ENCODE measurements around the gene CDH18. TPM values are rescaled to one million over a fixed set of nuclear protein-coding genes. Genes with fewer than 3 reads are reported as not detected.

CDH18 gene
- total RNA-seq, 1 experiment from 2014 or later = not detected

GRCh38 chr5:19584131-19584530, 403.9 kb downstream of the CDH18 start:
- Histone ChIP-seq H3K9ac (ENCODE audit: low read length) (no peak overlapping the region), H3K4me3 (replicated peaks in 1 of 2; ENCODE audit: low read depth in 1 of 2, low read length in 2 of 2) (no peak overlapping the region), H2AFZ (ENCODE audit: low read depth, low read length, poor library complexity, severe bottlenecking) (no peak overlapping the region), H3K4me1 (ENCODE audit: control insufficient read depth in 1 of 2, insufficient read depth in 2 of 2, low read length in 2 of 2) (no peaks in the 10 kb centered on the region), H3K4me2 (ENCODE audit: low read length) (no peak overlapping the region), H4K20me1 (ENCODE audit: insufficient read depth) (no peaks in the 10 kb centered on the region), H3K79me2 (ENCODE audit: insufficient read depth, low read length) (no peaks in the 10 kb centered on the region), H3K9me3 (ENCODE audit: control insufficient read depth in 1 of 2, insufficient read depth in 1 of 2, low read depth in 1 of 2, low read length in 2 of 2) (peaks cover 0 to 12% of the 10 kb centered on the region in 2 experiments; a peak in 1 of 4 replicates), H3K9me2 (ENCODE audit: insufficient read depth) (no peaks in the 10 kb centered on the region), H3K36me3 (ENCODE audit: control insufficient read depth in 1 of 2, insufficient read depth in 2 of 2, low read length in 2 of 2) (no peaks in the 10 kb centered on the region), H3K27me3 (ENCODE audit: insufficient read depth, low read length) (no peaks in the 10 kb centered on the region), H3K27ac (ENCODE audit: low read depth, low read length) (no peak overlapping the region)
- ATAC-seq (no peak), DNase-seq (ENCODE audit: low read depth, low spot score) (no peak)
- ChIA-PET CTCF (no interaction called here), POLR2A (no interaction called here), RAD21 (ENCODE audit: low non-redundant PET in 1 of 2, low total read pairs in 2 of 2, uncharacterized antibody in 2 of 2, unreplicated experiment in 2 of 2) (no interaction called here)
- TF ChIP-seq ZNF274 (IDR thresholded peaks at IDR 0.05; ENCODE audit: low read depth, low read length) = no peak
- no peak for TF ChIP-seq JUND (IDR thresholded peaks at IDR 0.05)
- TF ChIP-seq EZH2 (IDR thresholded peaks at IDR 0.05) = no peak
- TF ChIP-seq CEBPB (IDR thresholded peaks at IDR 0.05; ENCODE audit: low read depth) = no peak
- BruUV-seq (replicated peaks) = no TSS peak
- intact Hi-C loops (cut with micrococcal nuclease) = no loop called here

- ATAC-seq (no peak), DNase-seq (ENCODE audit: low read depth, low spot score) (no peak)
- Histone ChIP-seq H4K20me1 (ENCODE audit: insufficient read depth) (no peaks in the 10 kb centered on the region), H3K79me2 (ENCODE audit: insufficient read depth, low read length) (no peaks in the 10 kb centered on the region), H2AFZ (ENCODE audit: low read depth, low read length, poor library complexity, severe bottlenecking) (no peak overlapping the region), H3K9me2 (ENCODE audit: insufficient read depth) (no peaks in the 10 kb centered on the region), H3K4me3 (replicated peaks in 1 of 2; ENCODE audit: low read depth in 1 of 2, low read length in 2 of 2) (no peak overlapping the region), H3K4me1 (ENCODE audit: control insufficient read depth in 1 of 2, insufficient read depth in 2 of 2, low read length in 2 of 2) (no peaks in the 10 kb centered on the region), H3K4me2 (ENCODE audit: low read length) (no peak overlapping the region), H3K27me3 (ENCODE audit: insufficient read depth, low read length) (no peaks in the 10 kb centered on the region), H3K36me3 (ENCODE audit: control insufficient read depth in 1 of 2, insufficient read depth in 2 of 2, low read length in 2 of 2) (no peaks in the 10 kb centered on the region), H3K9ac (ENCODE audit: low read length) (no peak overlapping the region), H3K9me3 (ENCODE audit: control insufficient read depth in 1 of 2, insufficient read depth in 1 of 2, low read depth in 1 of 2, low read length in 2 of 2) (peaks cover 11 to 36% of the 10 kb centered on the region in 2 experiments; a peak in 2 of 4 replicates), H3K27ac (ENCODE audit: low read depth, low read length) (no peak overlapping the region)
- no TSS peak for BruUV-seq (replicated peaks)
- ChIA-PET CTCF (no interaction called here), POLR2A (no interaction called here), RAD21 (ENCODE audit: low non-redundant PET in 1 of 2, low total read pairs in 2 of 2, uncharacterized antibody in 2 of 2, unreplicated experiment in 2 of 2) (no interaction called here)
- TF ChIP-seq ZNF274 (IDR thresholded peaks at IDR 0.05; ENCODE audit: low read depth, low read length) (no peak), CEBPB (IDR thresholded peaks at IDR 0.05; ENCODE audit: low read depth) (no peak), ATF3 (IDR thresholded peaks at IDR 0.05) (no peak), EGR1 (IDR thresholded peaks at IDR 0.05; ENCODE audit: low read depth) (no peak), POLR2AphosphoS5 (IDR thresholded peaks at IDR 0.05; ENCODE audit: low read depth, low read length) (no peak), ZFX (IDR thresholded peaks at IDR 0.05) (no peak), POLR2A (IDR thresholded peaks at IDR 0.05; ENCODE audit: borderline replicate concordance, extremely low read depth, insufficient read depth, insufficient read length) (no peak), MAX (IDR thresholded peaks at IDR 0.05) (no peak), EZH2phosphoT487 (IDR thresholded peaks at IDR 0.05; ENCODE audit: borderline replicate concordance) (no peak), CTCF (IDR thresholded peaks at IDR 0.05 in 2 of 3, conservative IDR thresholded peaks at IDR 0.05 in 1 of 3; ENCODE audit: borderline replicate concordance in 1 of 3, insufficient read depth in 1 of 3, low read depth in 2 of 3, low read length in 2 of 3) (no peak), SRF (IDR thresholded peaks at IDR 0.05; ENCODE audit: low read depth) (no peak), RAD21 (IDR thresholded peaks at IDR 0.05; ENCODE audit: low read depth) (no peak), CBX3 (IDR thresholded peaks at IDR 0.05; ENCODE audit: low read depth) (no peak), SIN3A (IDR thresholded peaks at IDR 0.05; ENCODE audit: low read depth) (no peak), REST (IDR thresholded peaks at IDR 0.05; ENCODE audit: low read depth) (no peak), TCF7L2 (IDR thresholded peaks at IDR 0.05; ENCODE audit: borderline replicate concordance, extremely low read depth, insufficient read depth, insufficient read length) (no peak)
- intact Hi-C loops (cut with micrococcal nuclease) = no loop called here
These were observed 410.1 kb downstream of the CDH18 start for GRCh38 chr5:19577882-19578281.
